ENCODE results near the gene S100A13. TPM values are rescaled to one million over a fixed set of nuclear protein-coding genes. Genes with fewer than 3 reads are reported as not detected.

The S100A13 gene
- total RNA-seq, 1 donor from 2014 or later = 83.0 TPM

DNA sequence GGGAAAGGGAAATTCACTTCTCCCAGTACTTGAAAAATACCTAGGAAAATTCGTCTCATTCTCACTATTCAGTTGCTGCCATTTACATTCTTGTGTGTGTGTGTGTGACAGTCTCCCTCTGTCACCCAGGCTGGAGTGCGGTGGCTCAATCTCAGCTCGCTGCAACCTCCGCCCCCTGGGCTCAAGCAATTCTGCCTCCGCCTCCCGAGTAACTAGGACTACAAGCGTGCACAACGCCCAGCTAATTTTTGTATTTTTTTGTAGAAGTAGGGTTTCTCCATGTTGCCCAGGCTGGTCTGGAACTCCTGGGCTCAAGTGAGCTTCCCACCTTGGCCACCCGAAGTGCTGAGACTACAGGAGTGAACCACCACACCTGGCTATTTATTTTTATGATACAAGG, 32.4 kb upstream of the S100A13 start:
- no peaks in the 10 kb centered on the region for H3K27me3 ChIP-seq (ENCODE audit: low read depth)
- H3K4me3 ChIP-seq = peak overlapping the region; percentile 72
- peak overlapping the region; percentile 90 for H3K27ac ChIP-seq
- DNase-seq (no peak), ATAC-seq (no peak)
- intact Hi-C loops (cut with DNase I) = no loop called here
- no peaks in the 10 kb centered on the region for H3K9me3 ChIP-seq
- TF ChIP-seq, protein P1, sequence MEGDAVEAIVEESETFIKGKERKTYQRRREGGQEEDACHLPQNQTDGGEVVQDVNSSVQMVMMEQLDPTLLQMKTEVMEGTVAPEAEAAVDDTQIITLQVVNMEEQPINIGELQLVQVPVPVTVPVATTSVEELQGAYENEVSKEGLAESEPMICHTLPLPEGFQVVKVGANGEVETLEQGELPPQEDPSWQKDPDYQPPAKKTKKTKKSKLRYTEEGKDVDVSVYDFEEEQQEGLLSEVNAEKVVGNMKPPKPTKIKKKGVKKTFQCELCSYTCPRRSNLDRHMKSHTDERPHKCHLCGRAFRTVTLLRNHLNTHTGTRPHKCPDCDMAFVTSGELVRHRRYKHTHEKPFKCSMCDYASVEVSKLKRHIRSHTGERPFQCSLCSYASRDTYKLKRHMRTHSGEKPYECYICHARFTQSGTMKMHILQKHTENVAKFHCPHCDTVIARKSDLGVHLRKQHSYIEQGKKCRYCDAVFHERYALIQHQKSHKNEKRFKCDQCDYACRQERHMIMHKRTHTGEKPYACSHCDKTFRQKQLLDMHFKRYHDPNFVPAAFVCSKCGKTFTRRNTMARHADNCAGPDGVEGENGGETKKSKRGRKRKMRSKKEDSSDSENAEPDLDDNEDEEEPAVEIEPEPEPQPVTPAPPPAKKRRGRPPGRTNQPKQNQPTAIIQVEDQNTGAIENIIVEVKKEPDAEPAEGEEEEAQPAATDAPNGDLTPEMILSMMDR (IDR thresholded peaks at IDR 0.05) = no peak
- peaks cover 14% of the 10 kb centered on the region for H3K4me1 ChIP-seq
- peaks cover 40% of the 10 kb centered on the region for H3K36me3 ChIP-seq

- intact Hi-C loops (cut with DNase I) = no loop called here
- TF ChIP-seq, protein P1 (IDR thresholded peaks at IDR 0.05) = no peak
- DNase-seq = no peak
- Histone ChIP-seq H3K4me1 (peaks cover 14% of the 10 kb centered on the region), H3K9me3 (no peaks in the 10 kb centered on the region), H3K27ac (peak overlapping the region; percentile 90), H3K36me3 (peaks cover 35% of the 10 kb centered on the region), H3K27me3 (ENCODE audit: low read depth) (no peaks in the 10 kb centered on the region), H3K4me3 (peak overlapping the region; percentile 72)
- no peak for ATAC-seq
Observed at GRCh38 chr1:153659175-153659534, 31.9 kb upstream of the S100A13 start.

DNA sequence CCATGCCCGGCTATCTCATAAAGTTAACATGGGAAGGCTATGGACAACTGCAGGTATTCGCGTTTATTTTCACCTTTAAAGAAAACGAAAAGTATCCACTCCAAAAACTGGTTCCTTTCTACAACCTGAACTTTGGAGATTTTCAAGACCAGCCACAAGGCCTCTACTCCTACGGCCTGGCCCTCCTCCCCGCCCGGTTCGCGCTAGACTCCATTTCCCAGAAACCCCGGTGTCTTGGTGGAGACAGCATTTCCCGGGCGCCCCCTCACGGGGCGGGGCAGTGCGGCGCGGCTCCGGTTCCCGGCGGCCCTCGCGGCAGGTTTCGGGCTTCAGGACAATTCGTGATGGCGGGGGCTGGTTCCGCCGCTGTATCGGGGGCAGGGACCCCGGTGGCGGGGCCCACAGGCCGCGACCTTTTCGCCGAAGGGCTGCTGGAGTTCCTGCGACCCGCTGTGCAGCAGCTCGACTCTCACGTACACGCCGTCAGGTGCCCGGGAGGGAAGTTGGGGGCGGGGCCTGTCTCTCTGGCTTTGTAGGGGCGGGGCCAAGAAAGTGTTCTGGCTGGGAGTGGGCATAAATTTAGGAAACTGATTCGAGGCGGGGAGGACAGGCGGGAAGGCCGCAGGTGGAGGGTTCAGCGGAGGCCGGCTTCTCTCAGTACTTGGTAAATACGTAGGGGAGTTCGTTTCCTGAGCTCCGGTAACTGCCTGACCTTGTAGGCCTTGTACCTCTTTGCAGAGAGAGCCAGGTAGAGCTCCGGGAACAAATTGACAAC, 31.3 kb upstream of the S100A13 start, which contains the start of gene SNAPIN:
SNAPIN (plus strand) TSS at position 304 of the 775 bp plus-strand sequence; CDS start at position 345, 41 bp downstream.
- TF ChIP-seq, protein P1 (IDR thresholded peaks at IDR 0.05) = peak; percentile 35
- intact Hi-C loops (cut with DNase I) = no loop called here
- H3K4me3 ChIP-seq = peak within 1 kb of the TSS; percentile 72
- peaks cover 14% of the 10 kb centered on the region for H3K4me1 ChIP-seq
- H3K27me3 ChIP-seq (ENCODE audit: low read depth) = no peaks in the 10 kb centered on the region
- DNase-seq (peak; percentile 95), ATAC-seq (peak; percentile 98)
- no peaks in the 10 kb centered on the region for H3K9me3 ChIP-seq
- H3K27ac ChIP-seq = peak within 1 kb of the TSS; percentile 90
- H3K36me3 ChIP-seq = peaks cover 30% of the 10 kb centered on the region

DNA sequence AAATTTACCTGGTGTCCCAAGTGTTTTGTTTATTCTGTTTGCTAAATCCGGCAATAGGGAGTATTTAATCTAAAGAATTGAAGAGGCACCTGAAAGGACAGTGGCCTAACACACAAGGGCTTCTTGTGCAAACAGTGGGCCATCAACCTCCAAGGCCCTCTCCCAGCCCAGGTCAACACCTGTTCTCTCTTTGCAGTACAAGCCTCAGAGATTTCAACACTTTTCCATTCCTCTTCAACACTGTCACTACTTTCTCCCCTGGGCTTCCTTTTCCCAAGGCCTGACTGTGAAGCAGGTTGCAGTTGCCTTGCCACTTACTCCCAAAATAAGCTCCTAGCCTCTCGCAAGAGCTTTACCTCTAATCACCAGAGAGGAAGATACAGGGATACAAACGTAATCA, 28.0 kb upstream of the S100A13 start:
- no peak overlapping the region for H3K4me3 ChIP-seq
- ATAC-seq (no peak), DNase-seq (no peak)
- no peaks in the 10 kb centered on the region for H3K9me3 ChIP-seq
- no peaks in the 10 kb centered on the region for H3K36me3 ChIP-seq
- peak overlapping the region; percentile 58 for H3K27ac ChIP-seq
- no peaks in the 10 kb centered on the region for H3K27me3 ChIP-seq (ENCODE audit: low read depth)
- intact Hi-C loops (cut with DNase I) = no loop called here
- TF ChIP-seq, protein P1 (IDR thresholded peaks at IDR 0.05) = no peak
- peaks cover 24% of the 10 kb centered on the region for H3K4me1 ChIP-seq

- Histone ChIP-seq H3K27ac (peak overlapping the region; percentile 32), H3K27me3 (ENCODE audit: low read depth) (no peaks in the 10 kb centered on the region), H3K4me1 (peaks cover 10% of the 10 kb centered on the region), H3K36me3 (no peaks in the 10 kb centered on the region), H3K4me3 (no peak overlapping the region), H3K9me3 (no peaks in the 10 kb centered on the region)
- DNase-seq (no peak), ATAC-seq (peak; percentile 67 to 68)
- TF ChIP-seq, protein P1 (IDR thresholded peaks at IDR 0.05) = no peak
- intact Hi-C loops (cut with DNase I) = no loop called here
Observed at GRCh38 chr1:153652805-153653500, 25.6 kb upstream of the S100A13 start.

All from lower lobe of right lung (tissue), 2 donors.